ENCODE measurements around the gene MNS1. TPM values are rescaled to one million over a fixed set of nuclear protein-coding genes. Genes with fewer than 3 reads are reported as not detected.
"Not testable (repeated sequence)": the region's sequence is repeated elsewhere in the genome, so short reads cannot be mapped to it uniquely, and the experiment has no call there.

Gene MNS1
- total RNA-seq, 4 donors from 2014 or later, result 0.84 to 1.0 (median 0.84) TPM; not detected in 1

DNA sequence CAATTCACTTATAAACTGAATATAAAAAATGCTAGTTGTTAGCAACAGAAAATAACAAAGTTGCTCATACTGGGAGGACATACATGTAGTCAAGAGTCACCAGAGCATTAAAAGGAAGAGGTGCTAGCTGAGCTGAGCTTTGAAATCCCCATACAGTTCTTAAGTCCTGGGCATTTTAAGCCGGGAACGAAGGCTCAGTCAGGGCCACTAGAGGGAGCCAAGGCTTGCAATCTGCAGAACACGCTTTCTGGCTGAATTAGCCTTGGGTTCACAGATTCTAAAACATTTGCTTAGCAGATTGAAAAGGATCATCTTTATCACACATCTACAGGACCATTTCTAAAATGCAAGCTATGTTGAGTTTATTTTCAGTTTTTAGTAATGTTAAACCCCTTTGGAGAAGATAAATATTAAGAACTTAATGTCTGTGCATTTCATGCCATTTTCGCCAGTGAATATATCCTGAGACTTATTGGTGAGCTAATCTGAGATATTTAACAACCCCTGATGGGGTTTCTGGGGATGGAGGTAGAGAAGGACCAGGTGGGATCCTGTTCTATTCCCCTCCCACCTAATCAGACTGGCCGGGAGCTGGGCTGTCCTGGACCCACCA is 26.3 kb upstream of the MNS1 start:
- no peak for ATAC-seq (ENCODE audit: low FRiP score)
- TF ChIP-seq, protein P1, sequence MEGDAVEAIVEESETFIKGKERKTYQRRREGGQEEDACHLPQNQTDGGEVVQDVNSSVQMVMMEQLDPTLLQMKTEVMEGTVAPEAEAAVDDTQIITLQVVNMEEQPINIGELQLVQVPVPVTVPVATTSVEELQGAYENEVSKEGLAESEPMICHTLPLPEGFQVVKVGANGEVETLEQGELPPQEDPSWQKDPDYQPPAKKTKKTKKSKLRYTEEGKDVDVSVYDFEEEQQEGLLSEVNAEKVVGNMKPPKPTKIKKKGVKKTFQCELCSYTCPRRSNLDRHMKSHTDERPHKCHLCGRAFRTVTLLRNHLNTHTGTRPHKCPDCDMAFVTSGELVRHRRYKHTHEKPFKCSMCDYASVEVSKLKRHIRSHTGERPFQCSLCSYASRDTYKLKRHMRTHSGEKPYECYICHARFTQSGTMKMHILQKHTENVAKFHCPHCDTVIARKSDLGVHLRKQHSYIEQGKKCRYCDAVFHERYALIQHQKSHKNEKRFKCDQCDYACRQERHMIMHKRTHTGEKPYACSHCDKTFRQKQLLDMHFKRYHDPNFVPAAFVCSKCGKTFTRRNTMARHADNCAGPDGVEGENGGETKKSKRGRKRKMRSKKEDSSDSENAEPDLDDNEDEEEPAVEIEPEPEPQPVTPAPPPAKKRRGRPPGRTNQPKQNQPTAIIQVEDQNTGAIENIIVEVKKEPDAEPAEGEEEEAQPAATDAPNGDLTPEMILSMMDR (IDR thresholded peaks at IDR 0.05), result no peak
- DNase-seq (ENCODE audit: low spot score), result no peak

DNA sequence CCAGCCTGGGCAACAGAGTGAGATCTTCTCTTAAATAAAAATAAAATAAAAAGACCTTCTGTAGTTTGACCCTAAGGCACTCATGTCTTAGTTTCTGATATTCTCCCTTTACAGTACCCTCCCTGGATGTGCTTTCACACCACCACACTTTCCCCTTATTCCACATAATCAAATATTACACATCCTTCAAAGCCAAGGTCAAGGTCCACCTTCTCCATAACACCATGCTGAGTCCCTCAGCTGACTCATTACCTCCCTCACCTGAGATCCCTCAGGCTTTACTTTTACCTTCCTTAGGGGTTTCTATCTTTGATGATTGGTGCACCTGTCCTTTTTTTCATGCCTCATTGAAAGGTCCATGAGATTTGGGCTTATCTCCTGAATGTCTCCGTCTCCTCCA is 25.5 kb upstream of the MNS1 start:
- DNase-seq (ENCODE audit: low spot score), result no peak
- ATAC-seq (ENCODE audit: low FRiP score), result no peak
- TF ChIP-seq, protein P1 (IDR thresholded peaks at IDR 0.05), result no peak

DNA sequence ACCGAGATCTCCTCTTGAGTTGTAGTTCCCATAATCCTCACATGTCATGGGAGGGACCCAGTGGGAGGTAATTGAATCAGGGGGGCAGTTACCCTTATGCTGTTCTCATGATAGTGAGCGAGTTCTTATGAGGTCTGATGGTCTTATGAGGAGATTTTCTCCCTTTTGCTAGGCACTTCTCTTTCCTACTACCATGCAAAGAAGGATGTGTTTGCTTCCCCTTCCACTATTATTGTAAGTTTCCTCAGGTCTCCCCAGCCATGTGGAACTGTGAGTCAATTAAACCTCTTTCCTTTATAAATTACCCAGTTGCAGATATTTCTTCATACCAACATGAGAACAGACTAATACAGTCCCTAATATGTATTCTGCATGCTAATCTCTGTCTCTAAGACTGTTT is 21.3 kb upstream of the MNS1 start:
- not testable (repeated sequence) for ATAC-seq (ENCODE audit: low FRiP score); DNase-seq (ENCODE audit: low spot score)

DNA sequence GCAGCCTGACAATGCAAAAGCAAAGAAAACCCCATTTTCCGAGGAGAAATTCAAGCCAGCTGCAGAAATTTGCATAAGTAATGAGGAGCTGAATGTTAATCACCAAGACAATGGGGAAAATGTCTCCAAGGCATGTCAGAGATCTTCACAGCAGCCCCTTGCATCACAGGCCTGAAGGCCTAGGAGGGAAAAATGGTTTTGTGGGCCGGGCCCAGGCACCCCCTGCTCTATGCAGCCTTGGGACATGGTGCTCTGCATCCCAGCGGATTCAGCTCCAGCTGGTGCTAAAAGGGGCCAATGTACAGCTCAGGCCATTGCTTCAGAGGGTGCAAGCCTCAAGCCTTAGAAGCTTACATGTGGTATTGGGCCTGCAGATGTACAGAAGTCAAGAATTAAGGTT is 20.5 kb upstream of the MNS1 start:
- not testable (repeated sequence) for DNase-seq (ENCODE audit: low spot score); ATAC-seq (ENCODE audit: low FRiP score)

DNA sequence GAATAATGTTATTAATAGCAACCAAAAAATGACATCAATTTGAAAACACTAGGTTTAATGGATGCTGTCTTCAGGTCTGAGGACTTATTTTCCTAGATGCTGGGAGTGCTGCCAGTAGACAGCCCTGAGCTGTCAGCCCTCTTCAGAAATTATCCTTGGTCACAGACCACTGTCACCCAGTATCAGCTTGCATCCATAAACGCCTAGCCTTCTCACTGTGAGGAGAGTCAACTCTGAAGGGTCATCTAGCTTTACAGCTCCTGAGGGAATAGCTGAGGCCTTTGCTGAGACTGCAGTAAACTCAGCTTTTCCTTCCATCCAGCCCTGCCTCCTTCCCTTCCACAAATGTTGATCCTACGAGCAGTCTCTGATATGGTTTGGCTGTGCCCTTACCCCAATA is 19.4 kb upstream of the MNS1 start:
- TF ChIP-seq, protein P1 (IDR thresholded peaks at IDR 0.05), result no peak
- no peak for ATAC-seq (ENCODE audit: low FRiP score)
- no peak for DNase-seq (ENCODE audit: low spot score)

DNA sequence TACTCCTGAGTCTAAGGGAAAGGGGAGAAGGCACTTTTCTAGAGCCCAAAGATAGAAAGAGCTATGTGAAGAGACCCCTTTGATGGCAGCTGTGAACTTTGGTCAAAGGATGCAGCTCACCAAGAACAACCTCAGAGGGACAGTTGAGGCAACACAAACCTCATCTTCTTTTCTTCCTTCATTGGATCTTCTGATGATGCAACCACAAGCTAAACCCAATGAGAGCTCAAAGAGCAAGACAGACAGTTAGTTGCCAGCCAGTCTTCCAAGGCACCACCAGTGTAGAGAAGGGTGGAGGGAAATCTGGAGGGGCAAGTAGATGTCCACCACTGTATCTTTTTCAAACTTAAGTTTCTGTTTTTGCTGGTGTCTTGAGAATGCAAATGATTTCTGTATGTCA is 10.4 kb upstream of the MNS1 start:
- TF ChIP-seq, protein P1 (IDR thresholded peaks at IDR 0.05), result no peak
- ATAC-seq (ENCODE audit: low FRiP score), result no peak
- no peak for DNase-seq (ENCODE audit: low spot score)

DNA sequence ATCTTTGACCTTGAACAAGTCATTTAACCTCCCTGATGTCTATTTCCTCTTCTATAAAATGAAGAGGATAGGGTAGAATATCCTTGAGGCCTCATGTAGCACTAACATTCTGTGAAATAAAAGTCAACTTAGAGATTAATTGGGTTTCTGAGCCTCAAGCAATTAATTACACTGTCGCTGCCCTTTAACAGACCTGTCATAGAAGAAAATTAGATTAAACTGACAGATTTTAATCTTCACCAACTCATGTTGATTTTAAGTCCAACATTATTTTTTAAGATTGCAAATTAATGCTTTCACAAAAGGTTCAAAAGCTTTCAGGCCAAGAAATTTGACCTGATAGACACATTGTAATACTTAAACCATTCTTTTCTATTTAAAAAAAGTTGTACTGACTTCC is 8.1 kb upstream of the MNS1 start:
- ATAC-seq (ENCODE audit: low FRiP score), result no peak
- TF ChIP-seq, protein P1 (IDR thresholded peaks at IDR 0.05), result no peak
- DNase-seq (ENCODE audit: low spot score), result no peak

DNA sequence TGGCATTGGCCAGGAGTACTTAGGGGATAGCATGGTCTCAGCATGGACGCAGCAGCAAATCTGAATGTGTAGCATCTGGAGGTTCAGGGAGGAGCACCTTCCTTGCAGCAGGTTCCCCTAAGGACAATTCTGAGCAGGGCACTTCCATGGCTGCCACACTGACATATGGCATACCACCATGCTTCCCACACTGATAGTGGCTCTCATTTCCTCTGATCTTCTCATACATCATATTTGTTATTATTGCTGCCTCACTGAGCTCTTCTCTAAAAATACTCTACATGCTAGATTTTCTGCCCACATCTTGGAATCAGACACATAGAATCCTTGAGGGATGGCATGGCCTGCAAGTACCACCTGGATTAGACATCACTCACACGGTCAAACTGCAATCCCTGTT is 7.3 kb upstream of the MNS1 start:
- no peak for ATAC-seq (ENCODE audit: low FRiP score)
- TF ChIP-seq, protein P1 (IDR thresholded peaks at IDR 0.05), result no peak
- no peak for DNase-seq (ENCODE audit: low spot score)

Measured in omental fat pad (tissue), 4 donors.